GM18526 (cell line): ENCODE results near the gene MCCC2.

Experiments
- POLR2A ChIP-seq: IDR thresholded peaks from 3 replicates; pipeline ENCODE4 v1.6.1; 2011; ENCODE audit not compliant: insufficient read length; ENCODE audit errors: extremely low read depth

MCCC2 gene

DNA sequence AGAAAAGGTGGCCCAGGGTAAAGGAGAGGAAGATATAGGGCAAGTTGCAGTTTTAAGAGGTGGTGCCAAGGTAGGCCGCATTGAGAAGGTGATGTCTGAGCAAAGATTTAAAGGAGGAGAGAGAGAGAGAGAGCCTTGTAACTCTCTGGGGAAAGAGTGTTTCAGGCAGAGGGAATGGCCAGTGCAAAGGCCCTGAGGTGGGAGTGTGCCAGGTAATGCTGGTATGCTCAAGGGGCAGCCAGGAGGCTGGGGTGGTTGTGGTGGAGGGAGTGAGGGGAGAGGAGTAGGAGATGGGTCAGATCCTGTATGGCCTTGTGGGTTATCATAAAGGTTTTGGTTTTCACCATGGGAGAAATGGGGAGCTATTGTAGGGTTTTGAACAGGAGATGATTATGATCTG, 9.9 kb downstream of the MCCC2 start:
- no peak for TF ChIP-seq POLR2A

DNA sequence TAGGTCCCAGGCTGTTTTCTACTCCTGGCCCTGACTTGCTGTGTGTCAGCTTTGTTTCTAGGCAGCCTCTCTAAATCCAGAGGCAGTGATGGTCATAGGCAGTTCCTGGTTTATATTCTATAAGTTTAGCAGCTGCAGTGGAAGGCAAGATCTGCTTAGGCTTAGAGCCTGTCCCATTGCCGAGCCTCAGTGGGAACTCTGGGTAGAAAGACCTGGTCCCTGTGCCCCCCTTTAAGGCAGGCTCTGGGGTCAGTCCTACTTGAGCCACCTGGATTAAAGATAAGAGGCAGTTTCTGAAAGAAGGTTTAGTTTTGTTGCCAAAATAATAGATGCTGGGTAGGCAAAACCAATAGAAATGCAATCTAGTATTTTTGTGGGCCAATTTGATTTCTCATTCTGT, 13.6 kb downstream of the MCCC2 start:
- no peak for TF ChIP-seq POLR2A

- TF ChIP-seq POLR2A = no peak
Observed at GRCh38 chr5:71601222-71602026, 14.3 kb downstream of the MCCC2 start.

DNA sequence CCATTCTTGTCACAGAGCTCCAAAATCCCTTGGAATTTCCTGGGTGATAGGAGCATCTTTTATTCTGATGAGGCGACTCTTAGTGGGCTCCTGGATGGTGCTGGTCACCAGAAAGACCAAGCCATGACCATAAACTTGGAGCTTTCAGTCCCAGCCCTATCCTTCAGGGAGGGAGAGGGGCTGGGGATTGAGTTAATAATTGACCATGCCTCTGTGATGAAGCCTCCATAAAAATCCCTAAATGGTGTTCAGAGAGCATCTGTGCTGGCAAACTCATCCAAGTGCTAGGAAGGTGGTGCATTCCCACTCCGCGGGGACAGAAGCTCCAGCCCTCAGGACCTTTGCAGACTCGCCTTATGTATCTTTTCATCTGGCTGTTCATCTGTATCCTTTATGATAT, 28.7 kb downstream of the MCCC2 start:
- TF ChIP-seq POLR2A = no peak

- no peak for TF ChIP-seq POLR2A
Observed at GRCh38 chr5:71620630-71621029, 33.5 kb downstream of the MCCC2 start.

DNA sequence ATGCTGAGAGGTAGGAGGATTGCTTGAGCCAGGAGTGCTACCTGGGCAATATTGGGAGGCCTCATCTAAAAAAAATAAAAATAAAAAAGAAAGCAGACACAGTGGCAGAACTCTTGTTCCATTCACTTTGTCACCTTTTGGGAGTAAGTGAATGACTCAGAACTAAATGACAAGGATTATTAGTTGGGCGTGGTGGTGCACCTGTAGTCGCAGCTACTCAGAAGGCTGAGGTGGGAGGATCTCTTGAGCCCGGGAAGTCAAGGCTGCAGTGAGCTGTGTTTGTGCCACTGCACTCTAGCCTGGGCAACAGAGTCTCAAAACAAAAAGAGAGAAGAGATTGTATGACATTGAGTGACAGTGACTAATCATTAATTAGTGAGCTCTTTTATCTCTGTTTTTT, 34.1 kb downstream of the MCCC2 start:
- TF ChIP-seq POLR2A = no peak

DNA sequence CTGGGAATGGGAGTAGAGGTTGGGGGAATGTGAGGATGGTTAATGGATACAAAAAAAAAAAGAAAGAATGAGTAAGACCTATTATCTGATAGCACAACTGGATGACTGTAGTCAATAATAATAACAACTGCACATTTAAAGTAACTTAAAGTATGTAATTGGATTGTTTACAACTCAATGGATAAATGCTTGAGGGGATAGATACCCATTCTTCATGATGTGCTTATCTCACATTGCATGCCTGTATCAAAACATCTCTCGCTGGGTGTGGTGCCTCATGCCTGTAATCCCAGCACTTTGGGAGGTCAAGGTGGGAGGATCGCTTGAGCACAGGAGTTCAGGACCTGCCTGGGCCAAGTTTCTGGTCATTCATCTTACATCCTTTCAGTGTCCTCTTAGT, 34.6 kb downstream of the MCCC2 start:
- no peak for TF ChIP-seq POLR2A

GRCh38 chr5:71623221-71623794, 36.2 kb downstream of the MCCC2 start:
- TF ChIP-seq POLR2A = no peak

GRCh38 chr5:71629950-71630349, 42.8 kb downstream of the MCCC2 start:
- no peak for TF ChIP-seq POLR2A

DNA sequence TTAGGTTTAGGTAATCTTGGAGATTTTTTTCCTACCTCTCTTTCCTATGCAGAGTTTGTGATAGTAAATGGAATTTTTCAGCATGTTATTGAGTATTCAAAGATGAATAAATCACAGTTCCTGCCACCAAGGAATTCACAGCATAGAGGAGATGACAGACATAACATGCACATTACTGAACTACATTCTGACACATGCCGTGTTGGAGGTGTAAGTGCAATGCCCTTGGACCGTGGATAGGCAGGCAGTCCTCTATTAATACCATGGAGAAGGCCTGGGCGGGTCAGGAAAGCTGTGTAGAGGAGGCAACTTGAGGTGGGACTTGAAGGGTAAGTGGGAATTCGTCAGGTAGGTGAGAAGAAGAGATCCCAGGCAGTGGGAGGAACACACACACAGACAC, 43.9 kb downstream of the MCCC2 start:
- TF ChIP-seq POLR2A = no peak

GRCh38 chr5:71632168-71632567, 45.0 kb downstream of the MCCC2 start:
- TF ChIP-seq POLR2A = no peak

GRCh38 chr5:71633255-71634155, 46.4 kb downstream of the MCCC2 start:
- no peak for TF ChIP-seq POLR2A

GRCh38 chr5:71637133-71637532, 50.0 kb downstream of the MCCC2 start:
- TF ChIP-seq POLR2A = no peak

DNA sequence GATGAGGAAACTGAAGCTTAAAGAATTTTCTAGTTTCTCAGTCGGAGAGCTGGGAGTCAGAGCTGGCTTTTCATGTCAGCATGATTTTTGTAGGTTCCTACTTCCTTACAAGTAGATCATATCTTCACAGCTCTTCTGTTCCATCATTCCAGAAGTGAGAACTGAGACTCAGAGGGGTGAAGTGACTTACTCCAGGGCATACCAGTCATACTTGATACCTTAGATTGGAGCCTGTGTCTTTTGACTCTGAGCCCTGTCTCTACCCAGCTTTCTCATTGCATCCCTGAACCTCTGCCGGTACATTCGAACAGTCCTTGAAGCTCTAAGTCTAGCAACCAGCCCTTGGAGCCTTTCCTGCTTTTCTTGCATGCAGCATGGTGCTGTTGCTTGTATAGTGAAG, 53.3 kb downstream of the MCCC2 start:
- TF ChIP-seq POLR2A = no peak

DNA sequence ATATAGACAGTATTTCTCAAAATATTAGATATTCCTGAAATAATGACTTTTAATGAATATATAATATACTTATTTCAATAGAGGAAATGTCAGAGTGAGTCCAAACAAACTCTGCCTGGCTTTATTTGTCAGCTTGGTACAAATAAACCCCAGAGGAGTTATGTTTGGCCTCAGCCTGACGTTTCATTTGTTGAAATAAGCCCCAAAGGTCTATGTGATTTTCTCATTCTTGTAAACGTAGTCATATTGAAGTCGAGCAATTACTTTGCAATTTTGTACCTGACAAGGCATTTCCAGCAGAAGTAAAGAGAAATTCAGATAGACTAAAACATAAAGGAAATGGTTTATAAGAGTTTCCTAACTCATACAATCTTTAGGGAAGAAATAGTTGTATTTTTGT, 57.9 kb downstream of the MCCC2 start:
- TF ChIP-seq POLR2A = no peak

GRCh38 chr5:71651579-71651978, 64.4 kb downstream of the MCCC2 start:
- no peak for TF ChIP-seq POLR2A
